Liver (tissue), 3 donors: Measurements from ENCODE around the gene TSPAN7.

Experiments used
- ATF3 ChIP-seq: IDR thresholded peaks from 2 replicates; pipeline ENCODE4 v1.6.1; 2016; ENCODE audit warnings: antibody characterized with exemption
- CTCF ChIP-seq: fragments of 150-350 bp; IDR thresholded peaks from 2 replicates; pipeline ENCODE4 v1.5.1; 2017; ENCODE audit warnings: improper control_type of control experiment, low read depth, low read length; ENCODE audit not compliant: missing input control
- EGR1 ChIP-seq, 2 donors: IDR thresholded peaks; 2 replicates each; pipeline ENCODE4 v1.6.1; 2016 to 2018; ENCODE audit warnings: antibody characterized with exemption in 2 of 2, low read depth in 2 of 2
- FOXA1 ChIP-seq: IDR thresholded peaks from 2 replicates; pipeline ENCODE4 v1.6.1; 2016; ENCODE audit warnings: antibody characterized with exemption
- GABPA ChIP-seq, 2 donors: IDR thresholded peaks in 1 of 2; conservative IDR thresholded peaks in 1 of 2; 2 replicates each; pipeline ENCODE4 v1.6.1; 2016; ENCODE audit warnings: antibody characterized with exemption in 2 of 2, mild to moderate bottlenecking in 1 of 2, moderate library complexity in 1 of 2
- JUND ChIP-seq, 2 donors: IDR thresholded peaks; 2 replicates each; pipeline ENCODE4 v1.6.1; 2016; ENCODE audit warnings: antibody characterized with exemption in 2 of 2
- MAX ChIP-seq: IDR thresholded peaks from 2 replicates; pipeline ENCODE4 v1.6.1; 2016; ENCODE audit warnings: antibody characterized with exemption
- RAD21 ChIP-seq, 2 donors: IDR thresholded peaks; 2 replicates each; pipeline ENCODE4 v1.6.1; 2016; ENCODE audit warnings: antibody characterized with exemption in 2 of 2, mild to moderate bottlenecking in 2 of 2
- REST ChIP-seq: IDR thresholded peaks from 2 replicates; pipeline ENCODE4 v1.6.1; 2016; ENCODE audit warnings: antibody characterized with exemption, mild to moderate bottlenecking
- RXRA ChIP-seq, 2 donors: IDR thresholded peaks; 2 replicates each; pipeline ENCODE4 v1.6.1; 2017 to 2018; ENCODE audit warnings: antibody characterized with exemption in 2 of 2, mild to moderate bottlenecking in 1 of 2
- SP1 ChIP-seq: IDR thresholded peaks from 2 replicates; pipeline ENCODE4 v1.6.1; 2018; ENCODE audit warnings: antibody characterized with exemption, mild to moderate bottlenecking
- TAF1 ChIP-seq: conservative IDR thresholded peaks from 2 replicates; pipeline ENCODE4 v1.6.1; 2016; ENCODE audit warnings: antibody characterized with exemption, mild to moderate bottlenecking
- YY1 ChIP-seq: IDR thresholded peaks from 2 replicates; pipeline ENCODE4 v1.6.1; 2016; ENCODE audit warnings: antibody characterized with exemption, mild to moderate bottlenecking
- TF ChIP-seq, protein P1 (sequence below): IDR thresholded peaks from 2 replicates; pipeline ENCODE4 v1.6.1; 2016; ENCODE audit warnings: antibody characterized with exemption
- donor health status: healthy.
- donor health status: healthy.

DNA sequence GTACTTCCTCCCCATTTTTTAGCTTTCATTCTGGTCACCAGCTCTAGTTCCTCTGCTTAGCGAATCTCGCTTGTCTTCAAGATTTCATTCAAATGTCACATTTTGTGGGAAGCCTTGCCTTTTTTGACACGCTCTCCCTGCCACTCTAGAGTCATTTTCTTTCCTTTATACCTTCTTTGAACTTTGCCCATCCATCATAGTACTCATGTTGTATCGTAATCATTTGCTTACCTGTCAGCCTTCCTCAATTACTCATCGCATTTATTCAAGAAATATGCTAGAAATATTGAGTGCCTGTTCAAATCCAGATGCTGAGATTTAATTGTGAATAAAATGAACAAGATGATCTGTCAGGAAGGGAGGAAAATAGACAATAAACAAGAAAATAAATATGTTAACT is 21.8 kb downstream of the TSPAN7 start:
- TF ChIP-seq CTCF (no peak), RAD21 (IDR thresholded peaks at IDR 0.05) (no peak), SP1 (no peak), EGR1 (IDR thresholded peaks at IDR 0.05; ENCODE audit: low read depth in 2 of 2) (no peak), YY1 (no peak), FOXA1 (no peak), ATF3 (no peak), GABPA (IDR thresholded peaks at IDR 0.05 in 1 of 2, conservative IDR thresholded peaks at IDR 0.05 in 1 of 2) (no peak), JUND (IDR thresholded peaks at IDR 0.05) (no peak), MAX (no peak), RXRA (IDR thresholded peaks at IDR 0.05) (no peak), REST (no peak), TAF1 (no peak)
- TF ChIP-seq, protein P1, sequence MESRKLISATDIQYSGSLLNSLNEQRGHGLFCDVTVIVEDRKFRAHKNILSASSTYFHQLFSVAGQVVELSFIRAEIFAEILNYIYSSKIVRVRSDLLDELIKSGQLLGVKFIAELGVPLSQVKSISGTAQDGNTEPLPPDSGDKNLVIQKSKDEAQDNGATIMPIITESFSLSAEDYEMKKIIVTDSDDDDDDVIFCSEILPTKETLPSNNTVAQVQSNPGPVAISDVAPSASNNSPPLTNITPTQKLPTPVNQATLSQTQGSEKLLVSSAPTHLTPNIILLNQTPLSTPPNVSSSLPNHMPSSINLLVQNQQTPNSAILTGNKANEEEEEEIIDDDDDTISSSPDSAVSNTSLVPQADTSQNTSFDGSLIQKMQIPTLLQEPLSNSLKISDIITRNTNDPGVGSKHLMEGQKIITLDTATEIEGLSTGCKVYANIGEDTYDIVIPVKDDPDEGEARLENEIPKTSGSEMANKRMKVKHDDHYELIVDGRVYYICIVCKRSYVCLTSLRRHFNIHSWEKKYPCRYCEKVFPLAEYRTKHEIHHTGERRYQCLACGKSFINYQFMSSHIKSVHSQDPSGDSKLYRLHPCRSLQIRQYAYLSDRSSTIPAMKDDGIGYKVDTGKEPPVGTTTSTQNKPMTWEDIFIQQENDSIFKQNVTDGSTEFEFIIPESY = no peak
